Measurements from ENCODE around the gene ADAMTSL2.

- TF ChIP-seq POLR2AphosphoS5 (IDR thresholded peaks at IDR 0.05; ENCODE audit: low read depth, low read length) (no peak), TAF1 (IDR thresholded peaks at IDR 0.05; ENCODE audit: borderline replicate concordance, insufficient read depth, low read length) (no peak), REST (IDR thresholded peaks at IDR 0.05; ENCODE audit: insufficient read depth in 1 of 2, low read depth in 2 of 2, low read length in 2 of 2) (no peak), SIN3A (IDR thresholded peaks at IDR 0.05; ENCODE audit: borderline replicate concordance, insufficient read depth, low read length) (no peak), FOXP2 (optimal IDR thresholded peaks at IDR 0.05; ENCODE audit: borderline replicate concordance, extremely low read depth, extremely low read length, insufficient read depth) (no peak)
Measured at GRCh38 chr9:133556354-133556753, 21.9 kb downstream of the ADAMTSL2 start.
